GM12878 (cell line): ENCODE measurements around the gene PLEKHM3. TPM values are rescaled to one million over a fixed set of nuclear protein-coding genes. Genes with fewer than 3 reads are reported as not detected.

ENCODE experiments used
- ATAC-seq: fragments of 200-7000 bp; cut with Tn5 transposase; 3 replicates; pipeline ENCODE4 v1.9.1; 2020; ENCODE audit warnings: mild to moderate bottlenecking, moderate library complexity
- BruUV-seq: library from RNA; stranded (reverse); fragments of 400-500 nt; replicated peaks from 2 replicates; lab custom pipeline; 2021; lab: Mats Ljungman, UMichigan
- CTCF ChIA-PET: fragments of 300-600 bp; sonication (Branson Sonifier 250); formaldehyde crosslinking; extraction: SDS; loops from one replicate; lab custom pipeline; 2021; ENCODE audit warnings: inconsistent platforms; lab: Yijun Ruan, JAX
- POLR2A ChIA-PET: fragments of 350-600 bp; formaldehyde crosslinking; extraction: SDS; loops from one replicate; lab custom pipeline; 2021; ENCODE audit warnings: inconsistent platforms; lab: Charles Lee
- RAD21 ChIA-PET: fragments of 300-600 bp; sonication (Branson Sonifier 250); formaldehyde crosslinking; loops from one replicate; lab custom pipeline; 2023; ENCODE audit warnings: antibody characterized with exemption; ENCODE audit not compliant: unreplicated experiment; lab: Charles Lee
- SMC1A ChIA-PET: fragments of 300-600 bp; sonication (Branson Sonifier 250); formaldehyde crosslinking; loops from one replicate; lab custom pipeline; 2023; ENCODE audit not compliant: unreplicated experiment, uncharacterized antibody; lab: Charles Lee
- DNase-seq: peaks from one replicate; pipeline ENCODE4 v3.0.0-alpha.2; 2011; ENCODE audit warnings: low read depth, low spot score
- FAIRE-seq: peaks from 3 replicates; lab custom pipeline; 2011; peaks lifted over from hg19 to GRCh38; lab: Jason Lieb, UNC
- H2AFZ ChIP-seq: 2 replicates; pipeline ENCODE4 v1.6.0; 2011; ENCODE audit warnings: low read depth, low read length, control low read depth; ENCODE audit not compliant: control insufficient read depth
- H3K27ac ChIP-seq: 2 replicates; pipeline ENCODE4 v1.5.1; 2011; ENCODE audit warnings: control low read depth; ENCODE audit not compliant: control insufficient read depth, insufficient read depth
- H3K27me3 ChIP-seq, 2 experiments: replicated peaks in 1 of 2; 2 replicates each; pipeline versions ENCODE4 v1.6.0 to v1.6.1; 2011; ENCODE audit warnings: low read length in 1 of 2; ENCODE audit not compliant: control insufficient read depth in 2 of 2, insufficient read depth in 2 of 2
- H3K36me3 ChIP-seq, 2 experiments: 2 replicates each; pipeline ENCODE4 v1.5.1; 2011; ENCODE audit warnings: low read length in 1 of 2; ENCODE audit not compliant: control insufficient read depth in 2 of 2, insufficient read depth in 2 of 2
- H3K4me1 ChIP-seq: 2 replicates; pipeline ENCODE4 v1.6.1; 2011; ENCODE audit warnings: mild to moderate bottlenecking, low read length, moderate library complexity, mixed read lengths; ENCODE audit not compliant: control insufficient read depth, insufficient read depth
- H3K4me2 ChIP-seq: 2 replicates; pipeline ENCODE4 v1.6.0; 2011; ENCODE audit warnings: control low read depth; ENCODE audit not compliant: control insufficient read depth, insufficient read depth
- H3K4me3 ChIP-seq: fragments of 200-600 bp; sonication (generic); 2 replicates; pipeline ENCODE4 v1.5.1; 2016
- H3K79me2 ChIP-seq: 2 replicates; pipeline ENCODE4 v1.6.0; 2011; ENCODE audit warnings: low read length; ENCODE audit not compliant: control insufficient read depth, insufficient read depth
- H3K9ac ChIP-seq: 2 replicates; pipeline ENCODE4 v1.8.0; 2011; ENCODE audit warnings: low read length, control low read depth, mixed read lengths; ENCODE audit not compliant: control insufficient read depth, insufficient read depth
- H3K9me3 ChIP-seq: replicated peaks from 3 replicates; pipeline ENCODE4 v1.5.1; 2011; ENCODE audit warnings: mild to moderate bottlenecking, low read length; ENCODE audit not compliant: control insufficient read depth, insufficient read depth
- H4K20me1 ChIP-seq: 2 replicates; pipeline ENCODE4 v1.6.0; 2011; ENCODE audit not compliant: control insufficient read depth, insufficient read depth
- ATF3 ChIP-seq: IDR thresholded peaks from 2 replicates; pipeline ENCODE4 v1.6.1; 2011; ENCODE audit warnings: low read depth, mild to moderate bottlenecking, low read length, moderate library complexity, borderline replicate concordance; ENCODE audit errors: extremely low read depth
- E2F4 ChIP-seq: IDR thresholded peaks from 2 replicates; pipeline ENCODE4 v1.6.1; 2012; ENCODE audit warnings: low read depth, low read length, improper control_type of control experiment
- ETV6 ChIP-seq, 2 experiments: fragments of 450-650 bp in 1 of 2; IDR thresholded peaks in 1 of 2; conservative IDR thresholded peaks in 1 of 2; 2 replicates each; pipeline ENCODE4 v1.6.1; 2014; ENCODE audit warnings: antibody characterized with exemption in 1 of 2, borderline replicate concordance in 1 of 2, low read depth in 1 of 2, mild to moderate bottlenecking in 1 of 2, moderate library complexity in 1 of 2
- JUND ChIP-seq: IDR thresholded peaks from 2 replicates; pipeline ENCODE4 v1.6.1; 2012; ENCODE audit warnings: low read depth, mild to moderate bottlenecking, low read length, improper control_type of control experiment, moderate library complexity
- PBX3 ChIP-seq: IDR thresholded peaks from 2 replicates; pipeline ENCODE4 v1.6.1; 2011; ENCODE audit warnings: mild to moderate bottlenecking, low read depth, low read length, moderate library complexity; ENCODE audit not compliant: insufficient replicate concordance
- RFX5 ChIP-seq: IDR thresholded peaks from 2 replicates; pipeline ENCODE4 v1.6.1; 2011; ENCODE audit warnings: low read depth, low read length, improper control_type of control experiment
- SREBF2 ChIP-seq: IDR thresholded peaks from 2 replicates; pipeline ENCODE4 v1.6.1; 2012; ENCODE audit warnings: mild to moderate bottlenecking, low read length
- TCF7 ChIP-seq: IDR thresholded peaks from 2 replicates; pipeline ENCODE4 v1.6.1; 2014; ENCODE audit warnings: antibody characterized with exemption, borderline replicate concordance
- ZNF24 ChIP-seq: fragments of 450-650 bp; IDR thresholded peaks from 2 replicates; pipeline ENCODE4 v1.6.1; 2017; ENCODE audit warnings: antibody characterized with exemption, mild to moderate bottlenecking
- ZNF274 ChIP-seq: IDR thresholded peaks from one replicate; pipeline ENCODE4 v1.8.0; 2011; ENCODE audit not compliant: insufficient read length, insufficient read depth
- ZNF384 ChIP-seq: IDR thresholded peaks from 2 replicates; pipeline ENCODE4 v1.6.1; 2012; ENCODE audit warnings: low read depth, mild to moderate bottlenecking, low read length, improper control_type of control experiment, borderline replicate concordance
- WGBS: methylation state at CpG from one replicate; pipeline ENCODE4 v1.1.6; 2016; ENCODE audit warnings: low lambda C conversion rate; ENCODE audit not compliant: insufficient replicate concordance, insufficient coverage; ENCODE audit errors: missing lambda C conversion rate; 5-methylcytosine and 5-hydroxymethylcytosine counted together
- in situ Hi-C: fragments of 300-500 bp; cut with MboI; formaldehyde crosslinking; loops from 9 replicates; pipeline ENCODE4 v1.14.3; 2018; ENCODE audit warnings: mixed read lengths
- intact Hi-C: fragments of 100-400 bp; cut with micrococcal nuclease; formaldehyde crosslinking; loops from one replicate; pipeline ENCODE4 v1.14.2; 2022; ENCODE audit not compliant: unreplicated experiment
- polyA plus RNA-seq, 11 experiments: library from polyadenylated mRNA; depleted of rRNA in 4 of 11; unstranded in 6 of 11; stranded (reverse) in 5 of 11; fragments of >200 nt; fragmentation: Nextera tagmentation in 4 of 11; fragmentation: Illumina TruSeq in 1 of 11; extraction: Ambion mirVana in 4 of 11; extraction: Trizol in 1 of 11; gene quantifications; 1 replicate in 1 of 11; 2 replicates in 10 of 11; pipeline versions ENCODE4 v1.2.1 to v1.2.3, GENCODE V29; 2011 to 2016; ENCODE audit warnings: inconsistent platforms in 2 of 11, missing spikeins in 2 of 11, low read depth in 1 of 11
- total RNA-seq, 4 experiments: library from RNA; depleted of rRNA in 3 of 4; stranded (reverse); fragments of >200 nt in 3 of 4; fragmentation: Illumina TruSeq in 1 of 4; extraction: Trizol in 1 of 4; gene quantifications; 2 replicates each; pipeline versions ENCODE4 v1.2.1 to v1.2.3, GENCODE V29; 2013 to 2021
- TF ChIP-seq, protein P1 (sequence below): IDR thresholded peaks from 2 replicates; pipeline ENCODE4 v1.6.1; 2012; ENCODE audit warnings: low read length, inconsistent platforms
- TF ChIP-seq, protein P2 (sequence below): IDR thresholded peaks from 2 replicates; pipeline ENCODE4 v1.6.1; 2012; ENCODE audit warnings: improper control_type of control experiment, low read depth, low read length; ENCODE audit not compliant: insufficient replicate concordance

PLEKHM3 gene
- total and polyA plus RNA-seq, 10 of the 15 experiments (the other 5 are each of a cell fraction or from before 2014, with no cell fraction given), result 1.4 to 5.6 (median 3.0) TPM

DNA sequence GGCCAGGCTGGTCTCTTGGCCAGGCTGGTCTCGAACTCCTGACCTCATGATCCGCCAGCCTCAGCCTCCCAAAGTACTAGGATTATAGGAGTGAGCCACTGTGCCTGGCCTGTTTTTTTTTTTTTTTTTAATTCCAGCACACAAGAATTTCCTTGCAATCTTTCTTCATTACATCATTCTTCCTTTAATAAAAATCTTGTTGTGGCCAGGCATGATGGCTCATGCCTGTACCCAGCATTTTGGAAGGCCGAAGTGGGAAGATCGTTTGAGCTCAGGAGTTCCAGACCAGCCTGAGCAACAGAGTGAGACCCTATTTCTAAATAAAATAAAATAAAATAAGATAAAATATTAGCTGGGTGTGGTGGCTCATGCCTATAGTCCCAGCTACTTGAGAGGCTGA, 21.4 kb upstream of the PLEKHM3 start (continued):
- TF ChIP-seq, protein P1, sequence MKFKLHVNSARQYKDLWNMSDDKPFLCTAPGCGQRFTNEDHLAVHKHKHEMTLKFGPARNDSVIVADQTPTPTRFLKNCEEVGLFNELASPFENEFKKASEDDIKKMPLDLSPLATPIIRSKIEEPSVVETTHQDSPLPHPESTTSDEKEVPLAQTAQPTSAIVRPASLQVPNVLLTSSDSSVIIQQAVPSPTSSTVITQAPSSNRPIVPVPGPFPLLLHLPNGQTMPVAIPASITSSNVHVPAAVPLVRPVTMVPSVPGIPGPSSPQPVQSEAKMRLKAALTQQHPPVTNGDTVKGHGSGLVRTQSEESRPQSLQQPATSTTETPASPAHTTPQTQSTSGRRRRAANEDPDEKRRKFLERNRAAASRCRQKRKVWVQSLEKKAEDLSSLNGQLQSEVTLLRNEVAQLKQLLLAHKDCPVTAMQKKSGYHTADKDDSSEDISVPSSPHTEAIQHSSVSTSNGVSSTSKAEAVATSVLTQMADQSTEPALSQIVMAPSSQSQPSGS, result no peak
- no peak for TF ChIP-seq PBX3

GRCh38 chr2:208042450-208042849, 17.1 kb upstream of the PLEKHM3 start:
- no peaks in the 10 kb centered on the region for H4K20me1 ChIP-seq
- no peak overlapping the region for H3K4me3 ChIP-seq
- H3K36me3 ChIP-seq, result no peaks in the 10 kb centered on the region
- ChIA-PET RAD21 (interaction anchor here (0.8 to 3.2 kb wide), 4 partner anchors 30 to 295 kb away, joined by 3 to 56 read pairs (median 4); partner anchors contain the start of gene FZD5), CTCF (interaction anchor here (0.6 to 5.7 kb wide), 8 partner anchors 12 to 1360 kb away, joined by 3 to 108 read pairs (median 24); no protein-coding TSS in a partner anchor), POLR2A (no interaction called here), SMC1A (interaction anchor here (0.9 to 5.5 kb wide), 4 partner anchors 27 to 415 kb away, joined by 3 to 80 read pairs (median 12); no protein-coding TSS in a partner anchor)
- no peaks in the 10 kb centered on the region for H3K79me2 ChIP-seq
- intact Hi-C loops (no loop called here), in situ Hi-C loops (no loop called here)
- no TSS peak for BruUV-seq
- no peak overlapping the region for H2AFZ ChIP-seq
- FAIRE-seq (no peak), ATAC-seq (no peak), DNase-seq (no peak)
- H3K9ac ChIP-seq, result no peak overlapping the region
- H3K27me3 ChIP-seq, result no peaks in the 10 kb centered on the region; a peak in 1 of 4 replicates
- no peak overlapping the region for H3K4me2 ChIP-seq
- H3K27ac ChIP-seq, result no peak overlapping the region
- H3K9me3 ChIP-seq, result no peaks in the 10 kb centered on the region
- 29% methylated on average over 2 of the region's 2 CpGs for WGBS
- H3K4me1 ChIP-seq, result no peaks in the 10 kb centered on the region
- no peak for TF ChIP-seq E2F4
- no peak for TF ChIP-seq RFX5
- no peak for TF ChIP-seq ETV6 (conservative IDR thresholded peaks at IDR 0.05 in 1 of 2, IDR thresholded peaks at IDR 0.05 in 1 of 2; ENCODE audit: borderline replicate concordance in 1 of 2, low read depth in 1 of 2)
- TF ChIP-seq, protein P2, sequence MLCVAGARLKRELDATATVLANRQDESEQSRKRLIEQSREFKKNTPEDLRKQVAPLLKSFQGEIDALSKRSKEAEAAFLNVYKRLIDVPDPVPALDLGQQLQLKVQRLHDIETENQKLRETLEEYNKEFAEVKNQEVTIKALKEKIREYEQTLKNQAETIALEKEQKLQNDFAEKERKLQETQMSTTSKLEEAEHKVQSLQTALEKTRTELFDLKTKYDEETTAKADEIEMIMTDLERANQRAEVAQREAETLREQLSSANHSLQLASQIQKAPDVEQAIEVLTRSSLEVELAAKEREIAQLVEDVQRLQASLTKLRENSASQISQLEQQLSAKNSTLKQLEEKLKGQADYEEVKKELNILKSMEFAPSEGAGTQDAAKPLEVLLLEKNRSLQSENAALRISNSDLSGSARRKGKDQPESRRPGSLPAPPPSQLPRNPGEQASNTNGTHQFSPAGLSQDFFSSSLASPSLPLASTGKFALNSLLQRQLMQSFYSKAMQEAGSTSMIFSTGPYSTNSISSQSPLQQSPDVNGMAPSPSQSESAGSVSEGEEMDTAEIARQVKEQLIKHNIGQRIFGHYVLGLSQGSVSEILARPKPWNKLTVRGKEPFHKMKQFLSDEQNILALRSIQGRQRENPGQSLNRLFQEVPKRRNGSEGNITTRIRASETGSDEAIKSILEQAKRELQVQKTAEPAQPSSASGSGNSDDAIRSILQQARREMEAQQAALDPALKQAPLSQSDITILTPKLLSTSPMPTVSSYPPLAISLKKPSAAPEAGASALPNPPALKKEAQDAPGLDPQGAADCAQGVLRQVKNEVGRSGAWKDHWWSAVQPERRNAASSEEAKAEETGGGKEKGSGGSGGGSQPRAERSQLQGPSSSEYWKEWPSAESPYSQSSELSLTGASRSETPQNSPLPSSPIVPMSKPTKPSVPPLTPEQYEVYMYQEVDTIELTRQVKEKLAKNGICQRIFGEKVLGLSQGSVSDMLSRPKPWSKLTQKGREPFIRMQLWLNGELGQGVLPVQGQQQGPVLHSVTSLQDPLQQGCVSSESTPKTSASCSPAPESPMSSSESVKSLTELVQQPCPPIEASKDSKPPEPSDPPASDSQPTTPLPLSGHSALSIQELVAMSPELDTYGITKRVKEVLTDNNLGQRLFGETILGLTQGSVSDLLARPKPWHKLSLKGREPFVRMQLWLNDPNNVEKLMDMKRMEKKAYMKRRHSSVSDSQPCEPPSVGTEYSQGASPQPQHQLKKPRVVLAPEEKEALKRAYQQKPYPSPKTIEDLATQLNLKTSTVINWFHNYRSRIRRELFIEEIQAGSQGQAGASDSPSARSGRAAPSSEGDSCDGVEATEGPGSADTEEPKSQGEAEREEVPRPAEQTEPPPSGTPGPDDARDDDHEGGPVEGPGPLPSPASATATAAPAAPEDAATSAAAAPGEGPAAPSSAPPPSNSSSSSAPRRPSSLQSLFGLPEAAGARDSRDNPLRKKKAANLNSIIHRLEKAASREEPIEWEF, result no peak
- TF ChIP-seq SREBF2, result no peak
- no peak for TF ChIP-seq ZNF384
- no peak for TF ChIP-seq ZNF274
- TF ChIP-seq ZNF24, result no peak
- no peak for TF ChIP-seq JUND
- TF ChIP-seq ATF3, result no peak
- no peak for TF ChIP-seq TCF7
